Epithelial cell of esophagus (primary cell): ENCODE data around the gene TENM4.

Experiments
- DNase-seq: peaks from one replicate; pipeline ENCODE4 v3.0.0; 2010; ENCODE audit warnings: low read depth
- H3K4me3 ChIP-seq: 2 replicates; pipeline ENCODE4 v1.5.1; 2011; ENCODE audit warnings: mild to moderate bottlenecking, low read length, control low read depth
- TF ChIP-seq, protein P1 (sequence below): IDR thresholded peaks from 2 replicates; pipeline ENCODE4 v1.5.1; 2011; ENCODE audit warnings: low read depth, mild to moderate bottlenecking, low read length, control low read depth, inconsistent platforms; ENCODE audit not compliant: insufficient read depth; ENCODE audit errors: missing control alignments

Gene TENM4

DNA sequence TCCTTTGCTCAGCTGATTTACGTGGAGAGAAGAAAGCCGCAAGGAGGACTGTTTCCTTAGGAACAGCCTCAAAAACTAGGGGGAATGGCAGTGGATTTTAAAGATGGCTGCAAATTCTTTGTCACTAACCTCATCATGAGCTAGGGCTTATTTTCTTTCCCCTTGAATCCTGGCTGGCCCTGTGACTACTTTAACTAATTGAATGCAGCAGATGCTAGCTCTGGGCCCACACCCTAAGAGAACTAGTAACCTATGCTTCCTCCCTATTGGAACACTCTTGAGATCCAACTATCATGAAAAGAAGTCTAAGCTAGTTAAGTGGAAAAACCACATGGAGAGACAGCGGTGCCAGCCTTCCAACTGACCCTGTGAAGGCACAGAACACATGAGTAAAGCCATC is 444.8 kb downstream of the TENM4 start:
- TF ChIP-seq, protein P1, sequence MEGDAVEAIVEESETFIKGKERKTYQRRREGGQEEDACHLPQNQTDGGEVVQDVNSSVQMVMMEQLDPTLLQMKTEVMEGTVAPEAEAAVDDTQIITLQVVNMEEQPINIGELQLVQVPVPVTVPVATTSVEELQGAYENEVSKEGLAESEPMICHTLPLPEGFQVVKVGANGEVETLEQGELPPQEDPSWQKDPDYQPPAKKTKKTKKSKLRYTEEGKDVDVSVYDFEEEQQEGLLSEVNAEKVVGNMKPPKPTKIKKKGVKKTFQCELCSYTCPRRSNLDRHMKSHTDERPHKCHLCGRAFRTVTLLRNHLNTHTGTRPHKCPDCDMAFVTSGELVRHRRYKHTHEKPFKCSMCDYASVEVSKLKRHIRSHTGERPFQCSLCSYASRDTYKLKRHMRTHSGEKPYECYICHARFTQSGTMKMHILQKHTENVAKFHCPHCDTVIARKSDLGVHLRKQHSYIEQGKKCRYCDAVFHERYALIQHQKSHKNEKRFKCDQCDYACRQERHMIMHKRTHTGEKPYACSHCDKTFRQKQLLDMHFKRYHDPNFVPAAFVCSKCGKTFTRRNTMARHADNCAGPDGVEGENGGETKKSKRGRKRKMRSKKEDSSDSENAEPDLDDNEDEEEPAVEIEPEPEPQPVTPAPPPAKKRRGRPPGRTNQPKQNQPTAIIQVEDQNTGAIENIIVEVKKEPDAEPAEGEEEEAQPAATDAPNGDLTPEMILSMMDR = no peak
- no peak overlapping the region for H3K4me3 ChIP-seq
- no peak for DNase-seq

DNA sequence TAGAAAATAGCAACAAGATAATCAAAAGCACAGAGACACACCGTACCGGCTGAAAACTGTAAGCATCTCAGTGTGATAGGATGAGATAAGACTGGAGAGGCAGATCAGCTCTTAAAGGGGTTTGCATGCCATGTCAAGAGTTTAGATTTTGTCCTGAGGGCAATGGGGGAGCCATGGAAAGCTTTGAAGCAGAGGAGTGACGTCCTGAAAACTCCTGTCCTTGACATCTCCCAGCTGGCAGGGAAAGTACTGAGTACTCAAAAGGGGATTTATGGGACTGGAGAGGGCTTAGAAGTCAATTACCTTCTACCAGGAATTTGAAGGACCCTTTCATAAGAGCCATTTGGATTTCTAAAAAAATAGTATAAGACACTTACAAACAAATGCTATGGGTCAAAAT is 445.7 kb downstream of the TENM4 start:
- DNase-seq = no peak
- TF ChIP-seq, protein P1 = no peak
- H3K4me3 ChIP-seq = no peak overlapping the region

DNA sequence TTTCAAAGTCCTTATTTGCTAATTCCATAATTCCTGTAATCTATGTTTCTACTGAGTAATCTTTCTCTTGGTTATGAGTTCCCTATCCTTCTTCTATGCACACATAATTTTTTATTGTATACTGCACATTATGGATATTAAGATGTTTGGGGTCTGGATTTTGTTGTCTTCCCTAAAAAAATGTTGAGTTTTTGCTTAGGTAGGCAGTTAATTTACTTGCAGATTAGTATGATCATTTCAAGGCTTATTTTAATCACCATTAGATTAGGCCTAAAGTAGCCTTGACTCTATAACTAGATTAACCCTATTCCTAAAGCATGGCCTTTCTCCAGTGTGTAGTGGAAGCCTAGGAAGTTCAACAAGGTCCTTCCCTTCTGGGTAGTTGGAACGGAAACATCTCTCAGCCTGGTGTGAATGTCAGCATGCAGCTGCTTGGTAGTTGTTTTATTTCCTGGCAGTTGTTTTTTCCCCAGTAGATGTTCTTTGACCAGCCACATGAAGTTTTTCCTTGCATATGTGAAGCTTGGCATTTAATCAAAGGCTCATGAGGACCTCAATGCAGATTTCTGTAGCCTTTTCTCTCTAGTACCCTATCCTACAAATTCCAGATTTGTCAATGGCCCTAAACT is 446.9 kb downstream of the TENM4 start:
- TF ChIP-seq, protein P1 = no peak
- no peak for DNase-seq
- H3K4me3 ChIP-seq = no peak overlapping the region

DNA sequence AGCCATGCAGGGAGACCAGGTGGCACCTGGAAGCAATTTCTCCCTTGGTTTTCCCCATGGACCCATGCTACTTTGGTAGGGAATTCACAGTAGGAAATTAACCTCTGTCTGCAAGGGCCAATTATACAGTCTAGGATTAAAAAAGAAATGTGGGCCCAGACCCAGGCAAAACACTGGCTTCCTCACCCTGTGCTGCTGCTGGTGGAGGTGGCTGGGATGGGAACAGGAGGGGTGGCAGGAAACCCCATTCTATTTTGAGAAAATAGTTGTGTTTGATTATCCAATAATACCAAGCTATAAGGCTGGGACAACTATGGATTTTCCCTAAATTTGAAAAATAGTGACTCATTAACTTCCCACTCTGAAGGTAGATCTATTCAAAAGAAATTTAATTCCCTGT is 449.1 kb downstream of the TENM4 start:
- TF ChIP-seq, protein P1 = no peak
- no peak overlapping the region for H3K4me3 ChIP-seq
- no peak for DNase-seq

DNA sequence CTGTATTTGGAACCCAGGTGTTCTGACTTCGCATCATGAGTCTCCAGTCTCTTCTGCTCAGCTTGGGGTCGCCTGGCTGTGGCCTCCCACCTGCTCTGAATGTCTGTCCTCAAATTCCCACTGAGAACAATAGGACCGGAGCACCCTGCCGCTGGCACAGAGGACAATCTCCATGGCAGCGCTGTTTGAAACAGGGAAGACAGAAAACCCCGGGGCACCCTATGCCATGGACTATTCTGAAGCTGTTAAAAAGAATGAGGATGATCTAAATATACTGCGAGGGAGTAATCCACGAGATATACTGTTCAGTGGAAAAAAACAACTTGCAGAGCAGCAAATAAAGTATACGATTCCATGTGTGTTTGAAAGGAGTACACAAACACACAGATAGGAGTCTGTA is 450.6 kb downstream of the TENM4 start:
- DNase-seq = no peak
- no peak overlapping the region for H3K4me3 ChIP-seq
- TF ChIP-seq, protein P1 = no peak

DNA sequence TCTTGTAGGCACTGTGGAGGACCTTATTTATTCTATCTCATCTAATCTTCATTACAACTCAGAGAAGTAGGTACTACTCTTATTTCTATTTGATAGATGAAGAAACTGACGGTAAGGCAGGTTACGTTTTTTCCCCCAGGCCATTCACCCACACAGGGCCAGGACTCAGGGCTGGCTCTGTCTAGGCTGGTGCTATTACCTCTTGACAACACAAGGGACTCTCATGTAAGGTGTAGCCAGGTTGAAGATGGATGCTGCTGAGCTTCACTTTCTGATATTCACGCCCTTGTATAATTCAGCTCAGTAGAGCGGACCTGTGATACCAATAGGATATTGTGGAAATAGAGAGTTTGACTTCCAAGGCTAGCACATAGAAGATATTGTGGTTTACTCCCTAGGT is 453.1 kb downstream of the TENM4 start:
- TF ChIP-seq, protein P1 = no peak
- no peak for DNase-seq
- H3K4me3 ChIP-seq = no peak overlapping the region

DNA sequence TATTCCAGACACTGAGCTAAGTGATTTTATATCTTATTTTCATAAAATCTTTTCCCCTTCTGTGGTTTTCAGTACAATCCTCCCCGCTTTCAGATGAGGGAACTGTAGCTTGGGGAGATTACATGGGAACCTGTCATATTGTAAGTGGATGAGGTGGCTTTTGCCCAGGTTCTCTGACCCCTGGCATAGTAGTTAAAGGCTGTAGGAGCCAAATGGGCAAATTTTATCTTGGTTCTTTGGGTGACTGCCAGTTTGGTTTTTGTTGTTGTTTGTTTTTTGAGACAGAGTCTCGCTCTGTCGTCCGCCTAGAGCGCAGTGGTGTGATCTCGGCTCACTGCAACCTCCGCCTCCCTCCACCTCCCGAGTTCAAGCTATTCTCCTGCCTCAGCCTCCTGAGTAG is 454.5 kb downstream of the TENM4 start:
- TF ChIP-seq, protein P1 = no peak
- no peak overlapping the region for H3K4me3 ChIP-seq
- DNase-seq = no peak
